ENCODE results near the gene CCDC18.

DNA sequence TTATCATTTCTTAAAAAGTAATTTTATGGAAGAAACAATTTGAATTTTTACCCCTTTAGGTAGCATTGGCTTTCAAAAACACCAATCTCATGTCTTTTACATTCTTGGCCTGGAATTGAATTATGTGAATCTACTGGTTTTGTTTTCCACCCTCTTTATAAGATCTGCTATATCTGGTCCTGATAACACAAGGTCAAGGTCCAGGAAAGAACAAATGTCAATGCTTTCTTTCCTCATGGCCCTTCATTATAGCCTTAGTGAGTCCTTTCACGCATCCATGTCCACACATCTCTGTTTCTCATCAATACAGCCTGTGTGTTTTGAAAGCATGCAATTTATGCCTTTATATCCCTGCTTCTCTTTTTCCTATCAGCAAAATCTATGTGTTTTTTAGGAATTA is 141.2 kb downstream of the CCDC18 start:
- TF ChIP-seq RAD21 (conservative IDR thresholded peaks at IDR 0.05): no peak
- TF ChIP-seq TAF1 (IDR thresholded peaks at IDR 0.05; ENCODE audit: low read depth): no peak
